Measurements from ENCODE around the gene POU3F2.

Gene POU3F2

GRCh38 chr6:98844244-98845210 is 10.2 kb downstream of the POU3F2 start:
- DNase-seq = no peak

- DNase-seq = peak; percentile 61 to 68
Observed at GRCh38 chr6:98845211-98846020, 11.0 kb downstream of the POU3F2 start.

- no peak for DNase-seq
Observed at GRCh38 chr6:98846021-98846380, 11.6 kb downstream of the POU3F2 start.

GRCh38 chr6:98847416-98847778 is 13.0 kb downstream of the POU3F2 start:
- DNase-seq = no peak

- DNase-seq = no peak
Observed at GRCh38 chr6:98847779-98848538, 13.6 kb downstream of the POU3F2 start.

GRCh38 chr6:98848539-98849242 is 14.3 kb downstream of the POU3F2 start:
- no peak for DNase-seq

GRCh38 chr6:98864497-98864896 is 30.1 kb downstream of the POU3F2 start:
- no peak for DNase-seq

GRCh38 chr6:98871057-98871456 is 36.7 kb downstream of the POU3F2 start:
- no peak for DNase-seq

- no peak for DNase-seq
Observed at GRCh38 chr6:98871821-98872220, 37.4 kb downstream of the POU3F2 start.

- DNase-seq = no peak
Observed at GRCh38 chr6:98875375-98875774, 41.0 kb downstream of the POU3F2 start.

GRCh38 chr6:98877250-98877649 is 42.9 kb downstream of the POU3F2 start:
- no peak for DNase-seq

- no peak for DNase-seq
Observed at GRCh38 chr6:98880486-98880885, 46.1 kb downstream of the POU3F2 start.

- no peak for DNase-seq
Observed at GRCh38 chr6:98885330-98885729, 51.0 kb downstream of the POU3F2 start.

- DNase-seq = no peak
Observed at GRCh38 chr6:98887650-98888049, 53.3 kb downstream of the POU3F2 start.

Data from CD4-positive, alpha-beta T cell treated with Interleukin-4 for 1 hour (primary cell).